Fibroblast of lung (primary cell): Measurements from ENCODE around the gene NBPF3.

Experiments
- CTCF ChIP-seq, 2 donors: IDR thresholded peaks in 1 of 2; conservative IDR thresholded peaks in 1 of 2; 1 replicate in 1 of 2; 2 replicates in 1 of 2; pipeline ENCODE4 v1.5.1; 2011 to 2012; ENCODE audit warnings: low read length in 2 of 2, control low read depth in 1 of 2, inconsistent platforms in 1 of 2, low read depth in 1 of 2, mild to moderate bottlenecking in 1 of 2
- EZH2 ChIP-seq: IDR thresholded peaks from 2 replicates; pipeline ENCODE4 v1.5.1; 2012; ENCODE audit warnings: low read length, control low read depth, mild to moderate bottlenecking; ENCODE audit errors: missing control alignments

GRCh38 chr1:21437341-21437640 is 2.6 kb upstream of the NBPF3 start:
- TF ChIP-seq CTCF (conservative IDR thresholded peaks at IDR 0.05 in 1 of 2, IDR thresholded peaks at IDR 0.05 in 1 of 2; ENCODE audit: low read depth in 1 of 2, low read length in 2 of 2) (no peak), EZH2 (no peak)
